Measurements from ENCODE around the gene FADS6.

Gene FADS6

DNA sequence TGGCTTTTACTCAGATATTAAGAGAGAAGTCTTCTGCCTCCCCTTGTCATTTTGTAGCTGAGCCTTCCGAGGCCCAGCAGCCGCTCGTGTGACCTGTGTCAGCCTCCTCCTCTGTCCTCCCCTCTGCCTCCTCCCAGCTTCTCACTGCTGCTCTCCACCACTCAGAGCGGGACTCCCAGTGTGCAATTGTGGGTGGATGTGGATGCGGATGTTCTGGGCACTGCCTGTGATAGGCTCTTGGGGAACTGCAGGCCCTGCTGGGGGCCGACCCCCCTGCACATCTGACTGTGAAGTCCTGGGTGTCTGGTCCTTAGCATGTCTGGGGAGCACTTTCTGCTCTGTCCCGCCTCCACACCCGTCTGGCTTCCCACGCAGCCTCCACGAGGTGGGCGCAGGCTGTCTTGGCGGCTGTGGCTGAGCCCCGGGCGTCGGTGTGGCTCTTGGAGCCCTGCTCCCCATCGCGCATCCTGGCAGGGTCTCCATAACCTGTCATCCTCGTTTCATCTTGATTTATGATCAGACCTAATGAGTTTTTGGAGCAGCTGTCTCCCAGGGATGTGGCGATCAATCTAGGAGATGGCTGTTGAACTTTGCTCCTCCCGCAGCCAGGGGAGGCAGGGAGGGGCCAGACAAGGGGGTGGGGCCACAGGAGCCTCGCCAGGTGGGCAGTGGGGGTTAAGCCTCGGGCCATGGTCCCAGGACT, 61.8 kb downstream of the FADS6 start:
- DNase-seq (ENCODE audit: low read depth in 2 of 2): no peak

DNA sequence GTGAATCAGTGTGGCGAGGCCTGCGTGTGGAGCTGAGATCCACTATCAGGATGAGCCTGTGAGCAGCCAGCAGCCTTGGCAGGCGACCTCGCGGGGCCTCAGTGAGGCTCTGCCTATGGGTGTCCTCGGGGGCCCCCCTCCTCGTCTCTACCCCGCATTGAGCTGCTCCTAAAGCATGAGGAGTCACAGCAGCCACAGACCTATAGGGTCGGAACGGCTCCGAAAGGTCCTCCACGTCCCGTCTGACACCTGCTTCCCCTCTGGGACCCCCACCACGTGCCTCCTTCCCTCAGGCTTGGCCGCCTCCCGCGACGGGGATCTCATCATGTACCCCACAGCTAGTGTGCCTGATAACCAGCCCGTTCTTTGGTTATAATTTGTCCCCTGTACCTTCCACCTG, 62.6 kb downstream of the FADS6 start:
- DNase-seq (ENCODE audit: low read depth in 2 of 2): no peak

DNA sequence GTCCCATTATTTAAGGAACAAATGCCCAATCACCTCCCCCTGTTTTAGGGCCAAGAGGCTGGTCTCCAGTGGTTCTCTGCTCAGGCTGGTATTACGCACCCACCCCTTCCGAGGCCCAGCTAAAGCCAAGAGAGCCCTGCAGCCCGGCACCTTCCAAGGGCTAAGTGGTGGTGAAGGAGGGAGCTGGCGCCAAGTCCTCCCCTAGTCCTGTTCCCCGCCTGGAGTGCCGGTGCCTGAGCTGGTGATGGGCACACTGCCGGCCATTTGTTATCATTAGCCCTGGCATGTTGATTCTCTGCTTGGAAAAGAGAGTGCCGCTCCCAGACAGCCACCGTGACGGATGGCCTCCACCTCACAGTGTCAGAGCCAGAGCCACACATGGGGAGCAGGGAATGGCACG, 65.6 kb downstream of the FADS6 start:
- no peak for DNase-seq (ENCODE audit: low read depth in 2 of 2)
